H9 (cell line): ENCODE data around the gene NFE2L2. TPM values are rescaled to one million over a fixed set of nuclear protein-coding genes. Genes with fewer than 3 reads are reported as not detected.

Source experiments
- DNase-seq: peaks from one replicate; pipeline ENCODE4 v3.0.0-alpha.2; 2017
- H2AFZ ChIP-seq: one replicate; pipeline ENCODE4 v1.6.1; 2013; ENCODE audit warnings: mild to moderate bottlenecking, low read length, control low read depth, moderate library complexity
- H2AK5ac ChIP-seq: 2 replicates; pipeline ENCODE4 v1.6.1; 2013; ENCODE audit warnings: low read length, control low read depth, mixed read lengths; ENCODE audit not compliant: insufficient read length
- H2BK120ac ChIP-seq: one replicate; pipeline ENCODE4 v1.6.1; 2013; ENCODE audit warnings: low read depth, mild to moderate bottlenecking, low read length, control low read depth, inconsistent platforms; ENCODE audit not compliant: poor library complexity, severe bottlenecking
- H2BK12ac ChIP-seq: 2 replicates; pipeline ENCODE4 v1.6.1; 2013; ENCODE audit warnings: low read length, control low read depth, mixed read lengths, low read depth; ENCODE audit not compliant: insufficient read length
- H2BK15ac ChIP-seq: 2 replicates; pipeline ENCODE4 v1.6.1; 2013; ENCODE audit warnings: low read depth, low read length, control low read depth
- H2BK20ac ChIP-seq: one replicate; pipeline ENCODE4 v1.6.1; 2013; ENCODE audit warnings: low read depth, mild to moderate bottlenecking, low read length, control low read depth, inconsistent platforms; ENCODE audit not compliant: poor library complexity, severe bottlenecking
- H2BK5ac ChIP-seq: 2 replicates; pipeline ENCODE4 v1.6.1; 2013; ENCODE audit warnings: low read length, control low read depth, mixed read lengths; ENCODE audit not compliant: insufficient read length
- H3K14ac ChIP-seq: 2 replicates; pipeline ENCODE4 v1.6.1; 2013; ENCODE audit warnings: low read length, control low read depth; ENCODE audit not compliant: insufficient read depth
- H3K18ac ChIP-seq: 2 replicates; pipeline ENCODE4 v1.6.1; 2013; ENCODE audit warnings: low read depth, mild to moderate bottlenecking, mixed read lengths, low read length, control low read depth; ENCODE audit not compliant: insufficient read length
- H3K23ac ChIP-seq: 2 replicates; pipeline ENCODE4 v1.6.1; 2013; ENCODE audit warnings: low read length, control low read depth, mixed read lengths, low read depth; ENCODE audit not compliant: insufficient read length
- H3K23me2 ChIP-seq: 2 replicates; pipeline ENCODE4 v1.6.1; 2013; ENCODE audit warnings: low read depth, mild to moderate bottlenecking, mixed read lengths, low read length, control low read depth; ENCODE audit not compliant: insufficient read length, poor library complexity, severe bottlenecking
- H3K27ac ChIP-seq: 2 replicates; pipeline ENCODE4 v1.5.1; 2013; ENCODE audit warnings: low read length, control low read depth, mixed read lengths, low read depth; ENCODE audit not compliant: insufficient read length
- H3K27me3 ChIP-seq: 2 replicates; pipeline ENCODE4 v1.6.1; 2013; ENCODE audit warnings: low read length, control low read depth, inconsistent platforms; ENCODE audit not compliant: insufficient read depth
- H3K4ac ChIP-seq: 2 replicates; pipeline ENCODE4 v1.6.1; 2013; ENCODE audit warnings: low read depth, mild to moderate bottlenecking, control low read depth, inconsistent platforms, low read length, moderate library complexity
- H3K4me1 ChIP-seq: 2 replicates; pipeline ENCODE4 v1.6.1; 2013; ENCODE audit warnings: low read length, control low read depth, inconsistent platforms; ENCODE audit not compliant: insufficient read depth
- H3K4me2 ChIP-seq: 2 replicates; pipeline ENCODE4 v1.6.1; 2013; ENCODE audit warnings: low read length, control low read depth, mixed read lengths; ENCODE audit not compliant: insufficient read length, insufficient read depth
- H3K56ac ChIP-seq: 2 replicates; pipeline ENCODE4 v1.6.1; 2013; ENCODE audit warnings: low read depth, mild to moderate bottlenecking, mixed read lengths, low read length, control low read depth; ENCODE audit not compliant: insufficient read length
- H3K79me1 ChIP-seq: 2 replicates; pipeline ENCODE4 v1.6.1; 2013; ENCODE audit warnings: low read depth, mild to moderate bottlenecking, moderate library complexity, low read length, control low read depth, inconsistent platforms; ENCODE audit not compliant: insufficient read depth, poor library complexity, severe bottlenecking
- H3K79me2 ChIP-seq: 2 replicates; pipeline ENCODE4 v1.6.1; 2013; ENCODE audit warnings: low read length, control low read depth, inconsistent platforms; ENCODE audit not compliant: insufficient read depth
- H3K9ac ChIP-seq: 2 replicates; pipeline ENCODE4 v1.6.1; 2013; ENCODE audit warnings: low read length, control low read depth, mixed read lengths; ENCODE audit not compliant: insufficient read length; ENCODE audit errors: extremely low read depth
- H3K9me3 ChIP-seq: one replicate; pipeline ENCODE4 v1.6.1; 2013; ENCODE audit warnings: low read depth, low read length, inconsistent platforms; ENCODE audit not compliant: control insufficient read depth
- H3T11ph ChIP-seq: one replicate; pipeline ENCODE4 v1.6.1; 2013; ENCODE audit warnings: mild to moderate bottlenecking, low read length, control low read depth, inconsistent platforms
- H4K20me1 ChIP-seq: one replicate; pipeline ENCODE4 v1.6.1; 2013; ENCODE audit not compliant: control insufficient read depth, insufficient read length, insufficient read depth
- H4K5ac ChIP-seq: 2 replicates; pipeline ENCODE4 v1.6.1; 2013; ENCODE audit warnings: low read depth, mild to moderate bottlenecking, mixed read lengths, low read length, control low read depth; ENCODE audit not compliant: insufficient read length
- H4K8ac ChIP-seq: replicated peaks from 2 replicates; pipeline ENCODE4 v1.6.1; 2013; ENCODE audit warnings: low read length, control low read depth, mixed read lengths, low read depth; ENCODE audit not compliant: insufficient read length
- H4K91ac ChIP-seq: 2 replicates; pipeline ENCODE4 v1.6.1; 2013; ENCODE audit warnings: low read depth, mild to moderate bottlenecking, moderate library complexity, mixed read lengths, low read length, control low read depth; ENCODE audit not compliant: insufficient read length
- H3K27ac Mint-ChIP-seq, 3 experiments: 2 replicates in 2 of 3; 3 replicates in 1 of 3; pipeline ENCODE4 v1.8.0; 2020 to 2021; ENCODE audit warnings: mixed read lengths in 3 of 3, mild to moderate bottlenecking in 1 of 3, moderate library complexity in 1 of 3
- H3K27me3 Mint-ChIP-seq: 2 replicates; pipeline ENCODE4 v1.8.0; 2021; ENCODE audit warnings: low read depth, mild to moderate bottlenecking, moderate library complexity, mixed read lengths
- H3K36me3 Mint-ChIP-seq, 3 experiments: 2 replicates in 2 of 3; 3 replicates in 1 of 3; pipeline ENCODE4 v1.8.0; 2020 to 2021; ENCODE audit warnings: low read depth in 3 of 3, mixed read lengths in 3 of 3; ENCODE audit not compliant: insufficient read depth in 1 of 3
- H3K4me1 Mint-ChIP-seq, 2 experiments: 2 replicates each; pipeline ENCODE4 v1.8.0; 2020; ENCODE audit warnings: mixed read lengths in 2 of 2
- H3K4me3 Mint-ChIP-seq, 2 experiments: 2 replicates in 1 of 2; 3 replicates in 1 of 2; pipeline ENCODE4 v1.8.0; 2020 to 2021; ENCODE audit warnings: mild to moderate bottlenecking in 2 of 2, mixed read lengths in 2 of 2, moderate library complexity in 1 of 2
- H3K9me3 Mint-ChIP-seq, 2 experiments: 2 replicates in 1 of 2; 3 replicates in 1 of 2; pipeline ENCODE4 v1.8.0; 2020; ENCODE audit warnings: mild to moderate bottlenecking in 2 of 2, mixed read lengths in 2 of 2, moderate library complexity in 1 of 2
- CTCF ChIP-seq: fragments of 200-600 bp; sonication (generic); conservative IDR thresholded peaks from 3 replicates; pipeline ENCODE4 v1.8.0; 2021; ENCODE audit warnings: antibody characterized with exemption, mild to moderate bottlenecking
- WGBS: extraction: QIAGEN DNeasy Blood & Tissue Kit; methylation state at CpG from one replicate; pipeline ENCODE4 v1.1.7; 2013; ENCODE audit warnings: missing lambda C conversion rate, low lambda C conversion rate, mixed read lengths; ENCODE audit not compliant: insufficient read length; ENCODE audit errors: extremely low coverage; 5-methylcytosine and 5-hydroxymethylcytosine counted together
- total RNA-seq: library from RNA; stranded (reverse); gene quantifications from 2 replicates; pipeline ENCODE4 v1.2.1, GENCODE V29; 2021

The NFE2L2 gene
- total RNA-seq, 1 experiment from 2014 or later, result 42.5 TPM

GRCh38 chr2:177204417-177204816 lies 60.1 kb downstream of the NFE2L2 start:
- no peak overlapping the region for H3K9ac ChIP-seq
- Mint-ChIP-seq H3K9me3 (no peaks in the 10 kb centered on the region), H3K27me3 (peaks cover 3% of the 10 kb centered on the region; the same call in 1 of the 2 replicates), H3K36me3 (no peaks in the 10 kb centered on the region), H3K27ac (peak overlapping the region in 2 of 3 experiments; percentile 84 to 89; a peak in 4 of 7 replicates), H3K4me1 (peaks cover 30 to 41% of the 10 kb centered on the region in 2 experiments), H3K4me3 (peak overlapping the region in 1 of 2 experiments; percentile 12; a peak in 3 of 5 replicates)
- H2BK15ac ChIP-seq, result no peak overlapping the region
- no peaks in the 10 kb centered on the region; the same call in 1 of the 2 replicates for H3K27me3 ChIP-seq
- H4K8ac ChIP-seq, result no peak overlapping the region
- H3K4me1 ChIP-seq, result no peaks in the 10 kb centered on the region
- no peak overlapping the region for H3K27ac ChIP-seq
- no peak overlapping the region for H4K5ac ChIP-seq
- H3K4ac ChIP-seq, result no peak overlapping the region
- no CpG with 5 or more reads among the region's 3 CpGs for WGBS
- no peaks in the 10 kb centered on the region for H3K9me3 ChIP-seq
- H2AK5ac ChIP-seq, result no peak overlapping the region
- H2AFZ ChIP-seq, result no peak overlapping the region
- DNase-seq, result no peak
- H4K91ac ChIP-seq, result no peak overlapping the region
- H2BK5ac ChIP-seq, result no peak overlapping the region
- H3K56ac ChIP-seq, result no peak overlapping the region
- no peaks in the 10 kb centered on the region for H4K20me1 ChIP-seq
- no peak overlapping the region for H2BK12ac ChIP-seq
- H3K23me2 ChIP-seq, result no peaks in the 10 kb centered on the region
- no peak overlapping the region for H2BK120ac ChIP-seq
- no peak overlapping the region for H3K4me2 ChIP-seq
- no peak overlapping the region for H3K18ac ChIP-seq
- H3K79me1 ChIP-seq, result no peaks in the 10 kb centered on the region
- H3K79me2 ChIP-seq, result no peaks in the 10 kb centered on the region
- no peak overlapping the region for H2BK20ac ChIP-seq
- no peak overlapping the region for H3K23ac ChIP-seq
- no peak overlapping the region for H3K14ac ChIP-seq
- TF ChIP-seq CTCF, result no peak
- no peak overlapping the region for H3T11ph ChIP-seq
